Peyer's patch (tissue), 4 donors: ENCODE results near the gene EIPR1. TPM values are rescaled to one million over a fixed set of nuclear protein-coding genes. Genes with fewer than 3 reads are reported as not detected.

Experiments
- DNase-seq, 3 donors: peaks; one replicate each; pipeline ENCODE4 v3.0.0-alpha.2; 2017 to 2019
- H3K27ac ChIP-seq, 4 donors: fragments of 200-600 bp; sonication (generic); one replicate each; pipeline ENCODE4 v1.5.1; 2016 to 2019
- H3K27me3 ChIP-seq, 2 donors: fragments of 200-600 bp; sonication (generic); one replicate each; pipeline ENCODE4 v1.5.1; 2019
- H3K36me3 ChIP-seq, 3 donors: fragments of 200-600 bp; sonication (generic); one replicate each; pipeline ENCODE4 v1.5.1; 2016 to 2019
- H3K4me1 ChIP-seq, 4 donors: fragments of 200-600 bp; sonication (generic); one replicate each; pipeline ENCODE4 v1.5.1; 2016 to 2019
- H3K4me3 ChIP-seq, 4 donors: fragments of 200-600 bp; sonication (generic); 1 replicate in 3 of 4; 2 replicates in 1 of 4; pipeline ENCODE4 v1.5.1; 2016 to 2019; ENCODE audit warnings: mild to moderate bottlenecking in 1 of 4
- H3K9me3 ChIP-seq, 4 donors: fragments of 200-600 bp; sonication (generic); one replicate each; pipeline ENCODE4 v1.5.1; 2016 to 2019; ENCODE audit warnings: mild to moderate bottlenecking in 1 of 4
- POLR2A ChIP-seq, 2 donors: fragments of 450-650 bp; IDR thresholded peaks; one replicate each; pipeline ENCODE4 v1.5.1; 2017; ENCODE audit warnings: antibody characterized with exemption in 2 of 2, mild to moderate bottlenecking in 2 of 2, moderate library complexity in 2 of 2
- total RNA-seq, 4 donors: library from RNA; depleted of rRNA; stranded (reverse); fragments of >200 nt; gene quantifications; one replicate each; pipeline ENCODE4 v1.1.0, GENCODE V29; 2016
- TF ChIP-seq, protein P1 (sequence below), 6 experiments: fragments of 450-650 bp in 4 of 6; fragments of 200-600 bp in 2 of 6; sonication (generic) in 1 of 6; IDR thresholded peaks; one replicate each; pipeline ENCODE4 v1.5.1; 2017 to 2019; ENCODE audit warnings: antibody characterized with exemption in 6 of 6, mild to moderate bottlenecking in 3 of 6, moderate library complexity in 1 of 6

Gene EIPR1
- total RNA-seq, 4 donors from 2014 or later = 23.4 to 94.1 (median 36.2) TPM

DNA sequence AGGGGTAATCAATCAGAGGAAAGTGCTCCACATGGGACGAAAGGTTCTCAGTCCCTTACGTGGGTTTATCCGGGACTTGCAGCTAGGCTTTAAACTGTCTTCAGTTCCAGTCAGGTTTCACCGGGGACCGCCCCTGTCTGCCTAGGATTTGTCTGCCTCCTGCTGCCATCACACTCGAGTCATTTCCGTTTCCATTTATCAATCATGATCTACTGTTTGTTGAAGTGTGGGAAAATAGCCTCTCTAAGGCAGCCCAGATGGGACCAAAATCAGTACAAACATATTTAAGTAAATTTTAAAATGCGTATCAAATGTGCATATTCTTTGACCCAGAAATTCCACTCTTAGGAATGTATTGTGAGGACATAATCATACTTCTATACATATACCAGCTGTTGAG, 12.4 kb upstream of the EIPR1 start:
- H3K4me3 ChIP-seq = no peak overlapping the region
- no peak overlapping the region for H3K27ac ChIP-seq
- H3K4me1 ChIP-seq = no peaks in the 10 kb centered on the region
- no peak for DNase-seq
- H3K36me3 ChIP-seq = peaks cover 0 to 59% (median 3%) of the 10 kb centered on the region in 3 donors
- TF ChIP-seq, protein P1, sequence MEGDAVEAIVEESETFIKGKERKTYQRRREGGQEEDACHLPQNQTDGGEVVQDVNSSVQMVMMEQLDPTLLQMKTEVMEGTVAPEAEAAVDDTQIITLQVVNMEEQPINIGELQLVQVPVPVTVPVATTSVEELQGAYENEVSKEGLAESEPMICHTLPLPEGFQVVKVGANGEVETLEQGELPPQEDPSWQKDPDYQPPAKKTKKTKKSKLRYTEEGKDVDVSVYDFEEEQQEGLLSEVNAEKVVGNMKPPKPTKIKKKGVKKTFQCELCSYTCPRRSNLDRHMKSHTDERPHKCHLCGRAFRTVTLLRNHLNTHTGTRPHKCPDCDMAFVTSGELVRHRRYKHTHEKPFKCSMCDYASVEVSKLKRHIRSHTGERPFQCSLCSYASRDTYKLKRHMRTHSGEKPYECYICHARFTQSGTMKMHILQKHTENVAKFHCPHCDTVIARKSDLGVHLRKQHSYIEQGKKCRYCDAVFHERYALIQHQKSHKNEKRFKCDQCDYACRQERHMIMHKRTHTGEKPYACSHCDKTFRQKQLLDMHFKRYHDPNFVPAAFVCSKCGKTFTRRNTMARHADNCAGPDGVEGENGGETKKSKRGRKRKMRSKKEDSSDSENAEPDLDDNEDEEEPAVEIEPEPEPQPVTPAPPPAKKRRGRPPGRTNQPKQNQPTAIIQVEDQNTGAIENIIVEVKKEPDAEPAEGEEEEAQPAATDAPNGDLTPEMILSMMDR (IDR thresholded peaks at IDR 0.05) = no peak
- no peak for TF ChIP-seq POLR2A (IDR thresholded peaks at IDR 0.05)
- no peaks in the 10 kb centered on the region for H3K9me3 ChIP-seq
- no peaks in the 10 kb centered on the region for H3K27me3 ChIP-seq

DNA sequence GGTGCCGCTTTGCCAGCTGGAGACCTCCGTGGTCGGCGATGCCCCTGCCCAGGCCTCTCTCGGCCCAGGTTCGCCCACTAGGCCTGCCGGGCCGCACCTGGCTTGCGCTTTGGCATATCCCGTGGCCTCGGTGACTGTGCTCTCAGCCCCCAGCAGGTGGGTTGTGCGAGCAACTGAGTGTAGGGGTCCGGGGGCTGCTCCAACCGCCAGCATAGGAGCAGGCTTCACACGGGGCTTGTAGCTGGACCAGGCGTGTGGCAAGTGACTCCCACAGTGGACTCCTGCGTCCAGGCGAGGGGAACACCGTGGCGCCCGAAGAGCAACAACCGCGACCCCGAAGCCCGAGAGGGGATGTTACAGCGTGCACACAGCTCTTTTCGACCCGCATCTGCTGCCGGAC, 11.6 kb upstream of the EIPR1 start:
- Histone ChIP-seq H3K27me3 (no peaks in the 10 kb centered on the region), H3K36me3 (peaks cover 0 to 54% (median 3%) of the 10 kb centered on the region in 3 donors), H3K27ac (no peak overlapping the region), H3K4me1 (no peaks in the 10 kb centered on the region), H3K9me3 (no peaks in the 10 kb centered on the region), H3K4me3 (no peak overlapping the region)
- DNase-seq = no peak
- TF ChIP-seq POLR2A (IDR thresholded peaks at IDR 0.05) = no peak
- TF ChIP-seq, protein P1 (IDR thresholded peaks at IDR 0.05) = no peak

DNA sequence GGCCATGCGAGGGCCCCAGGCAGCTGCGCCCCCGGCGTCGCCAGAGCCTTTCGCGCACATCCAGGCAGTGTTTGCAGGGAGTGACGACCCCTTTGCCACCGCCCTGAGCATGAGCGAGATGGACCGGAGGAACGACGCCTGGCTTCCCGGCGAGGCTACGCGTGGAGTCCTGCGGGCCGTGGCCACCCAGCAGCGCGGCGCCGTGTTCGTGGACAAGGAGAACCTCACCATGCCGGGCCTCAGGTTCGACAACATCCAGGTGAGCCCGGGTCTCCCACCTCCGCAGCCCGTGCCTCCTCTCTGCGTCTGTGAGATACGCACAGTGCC, 10.8 kb upstream of the EIPR1 start:
- H3K27ac ChIP-seq = no peak overlapping the region
- H3K27me3 ChIP-seq = no peaks in the 10 kb centered on the region
- H3K36me3 ChIP-seq = peaks cover 0 to 47% (median 3%) of the 10 kb centered on the region in 3 donors
- TF ChIP-seq, protein P1 (IDR thresholded peaks at IDR 0.05) = no peak
- no peak for DNase-seq
- H3K9me3 ChIP-seq = no peaks in the 10 kb centered on the region
- no peaks in the 10 kb centered on the region for H3K4me1 ChIP-seq
- no peak overlapping the region for H3K4me3 ChIP-seq

DNA sequence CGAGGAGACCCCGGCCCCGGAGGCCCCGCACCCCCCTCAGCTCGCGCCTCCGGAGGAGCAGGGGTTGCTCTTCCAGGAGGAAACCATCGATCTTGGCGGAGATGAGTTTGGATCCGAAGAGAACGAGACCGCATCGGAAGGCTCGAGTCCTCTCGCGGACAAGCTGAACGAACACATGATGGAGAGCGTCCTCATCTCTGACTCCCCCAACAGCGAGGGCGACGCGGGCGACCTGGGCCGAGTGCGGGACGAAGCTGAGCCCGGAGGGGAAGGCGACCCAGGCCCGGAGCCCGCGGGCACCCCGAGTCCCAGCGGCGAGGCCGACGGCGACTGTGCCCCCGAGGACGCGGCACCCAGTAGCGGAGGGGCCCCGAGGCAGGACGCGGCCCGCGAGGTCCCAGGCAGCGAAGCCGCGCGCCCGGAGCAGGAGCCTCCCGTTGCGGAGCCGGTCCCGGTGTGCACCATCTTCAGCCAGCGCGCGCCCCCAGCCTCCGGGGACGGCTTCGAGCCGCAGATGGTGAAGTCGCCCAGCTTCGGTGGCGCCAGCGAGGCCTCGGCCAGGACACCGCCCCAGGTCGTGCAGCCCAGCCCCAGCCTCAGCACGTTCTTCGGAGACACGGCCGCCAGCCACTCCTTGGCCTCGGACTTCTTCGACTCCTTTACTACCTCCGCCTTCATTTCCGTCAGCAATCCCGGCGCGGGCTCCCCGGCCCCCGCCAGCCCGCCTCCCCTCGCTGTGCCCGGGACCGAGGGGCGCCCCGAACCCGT, 10.2 kb upstream of the EIPR1 start:
- H3K4me3 ChIP-seq = no peak overlapping the region
- no peaks in the 10 kb centered on the region for H3K27me3 ChIP-seq
- no peaks in the 10 kb centered on the region for H3K4me1 ChIP-seq
- H3K27ac ChIP-seq = no peak overlapping the region
- peaks cover 0 to 43% (median 3%) of the 10 kb centered on the region in 3 donors for H3K36me3 ChIP-seq
- DNase-seq = no peak
- TF ChIP-seq, protein P1 (IDR thresholded peaks at IDR 0.05) = no peak
- TF ChIP-seq POLR2A (IDR thresholded peaks at IDR 0.05) = no peak
- H3K9me3 ChIP-seq = no peaks in the 10 kb centered on the region

DNA sequence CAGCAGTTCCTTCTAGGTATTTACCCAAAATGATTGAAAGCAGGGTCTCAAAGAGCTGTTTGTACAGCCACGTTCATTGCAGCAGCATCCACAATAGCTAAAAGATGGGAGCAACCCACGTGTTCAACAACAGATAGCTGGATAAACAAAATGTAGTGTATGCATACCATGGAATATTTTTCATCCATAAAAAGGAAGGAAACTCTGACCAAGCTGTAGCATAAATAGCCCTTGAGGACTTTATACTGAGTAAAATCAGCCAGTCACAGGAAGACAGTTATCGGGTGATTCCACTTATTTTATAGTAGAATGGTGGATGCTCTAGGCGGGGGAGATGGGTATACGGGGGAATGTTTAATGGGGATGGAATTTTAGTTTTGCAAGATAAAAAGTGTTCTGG, 9.4 kb upstream of the EIPR1 start:
- Histone ChIP-seq H3K4me1 (no peaks in the 10 kb centered on the region), H3K4me3 (no peak overlapping the region), H3K36me3 (peaks cover 0 to 37% (median 3%) of the 10 kb centered on the region in 3 donors), H3K27ac (no peak overlapping the region), H3K9me3 (no peaks in the 10 kb centered on the region), H3K27me3 (no peaks in the 10 kb centered on the region)
- TF ChIP-seq, protein P1 (IDR thresholded peaks at IDR 0.05) = no peak
- TF ChIP-seq POLR2A (IDR thresholded peaks at IDR 0.05) = no peak
- DNase-seq = no peak
